A673 (cell line): Measurements from ENCODE around the gene EFCAB9. TPM values are rescaled to one million over a fixed set of nuclear protein-coding genes. Genes with fewer than 3 reads are reported as not detected.

Source experiments
- BruUV-seq: library from RNA; stranded (reverse); fragments of 400-500 nt; replicated peaks from 2 replicates; lab custom pipeline; 2021; lab: Mats Ljungman, UMichigan
- CTCF ChIA-PET: fragments of 300-600 bp; sonication (Branson Sonifier 250); formaldehyde crosslinking; loops from one replicate; lab custom pipeline; 2022; ENCODE audit warnings: antibody characterized with exemption; lab: Charles Lee
- POLR2A ChIA-PET: fragments of 300-600 bp; sonication (Branson Sonifier 250); formaldehyde crosslinking; loops from one replicate; lab custom pipeline; 2022; ENCODE audit warnings: antibody characterized with exemption; ENCODE audit not compliant: low non-redundant PET; lab: Charles Lee
- DNase-seq: peaks from one replicate; pipeline ENCODE4 v3.0.0-alpha.2; 2015; ENCODE audit warnings: low spot score
- H3K27ac ChIP-seq: fragments of 200-600 bp; sonication (generic); 2 replicates; pipeline ENCODE4 v1.5.1; 2016; ENCODE audit warnings: mixed run types, low read depth, mild to moderate bottlenecking, mixed read lengths, antibody characterized with exemption, low read length; ENCODE audit not compliant: poor library complexity, severe bottlenecking
- H3K27me3 ChIP-seq: fragments of 200-600 bp; sonication (generic); replicated peaks from 2 replicates; pipeline ENCODE4 v1.6.1; 2017; ENCODE audit warnings: mixed run types, low read depth, mild to moderate bottlenecking, mixed read lengths, antibody characterized with exemption, low read length; ENCODE audit not compliant: insufficient read depth, poor library complexity
- H3K36me3 ChIP-seq: fragments of 200-600 bp; sonication (generic); 2 replicates; pipeline ENCODE4 v1.6.1; 2016; ENCODE audit warnings: mixed run types, mild to moderate bottlenecking, mixed read lengths, antibody characterized with exemption, low read length; ENCODE audit not compliant: insufficient read depth, poor library complexity, severe bottlenecking
- H3K4me1 ChIP-seq: fragments of 200-600 bp; sonication (generic); 2 replicates; pipeline ENCODE4 v1.6.1; 2017; ENCODE audit warnings: mixed run types, mild to moderate bottlenecking, mixed read lengths, antibody characterized with exemption, low read length; ENCODE audit not compliant: insufficient read depth, poor library complexity, severe bottlenecking
- H3K4me3 ChIP-seq: fragments of 200-600 bp; sonication (generic); 2 replicates; pipeline ENCODE4 v1.5.1; 2016; ENCODE audit warnings: low read depth, mixed run types, mild to moderate bottlenecking, mixed read lengths, low read length; ENCODE audit not compliant: poor library complexity, severe bottlenecking
- H3K9me3 ChIP-seq: fragments of 200-600 bp; sonication (generic); 2 replicates; pipeline ENCODE4 v1.6.1; 2016; ENCODE audit warnings: mixed run types, low read depth, mild to moderate bottlenecking, mixed read lengths, antibody characterized with exemption, low read length; ENCODE audit not compliant: poor library complexity, severe bottlenecking
- EZH2 ChIP-seq: fragments of 200-600 bp; sonication (generic); IDR thresholded peaks from 2 replicates; pipeline ENCODE4 v1.6.1; 2017; ENCODE audit warnings: borderline replicate concordance, low read depth, mild to moderate bottlenecking, mixed read lengths, antibody characterized with exemption, low read length; ENCODE audit not compliant: poor library complexity, severe bottlenecking
- intact Hi-C: fragments of 100-400 bp; cut with micrococcal nuclease; formaldehyde crosslinking; loops from one replicate; pipeline ENCODE4 v1.10.0; 2022; ENCODE audit not compliant: unreplicated experiment
- total RNA-seq: library from RNA; stranded (reverse); gene quantifications from 2 replicates; pipeline ENCODE4 v1.2.3, GENCODE V29; 2021
- TF ChIP-seq, protein P1 (sequence below): fragments of 300-800, 200-600 bp; sonication (generic); conservative IDR thresholded peaks from 2 replicates; pipeline ENCODE4 v1.5.1; 2017; ENCODE audit warnings: low read depth, mild to moderate bottlenecking, antibody characterized with exemption, low read length, moderate library complexity, mixed read lengths

Gene EFCAB9
- total RNA-seq, 1 experiment from 2014 or later, result not detected

DNA sequence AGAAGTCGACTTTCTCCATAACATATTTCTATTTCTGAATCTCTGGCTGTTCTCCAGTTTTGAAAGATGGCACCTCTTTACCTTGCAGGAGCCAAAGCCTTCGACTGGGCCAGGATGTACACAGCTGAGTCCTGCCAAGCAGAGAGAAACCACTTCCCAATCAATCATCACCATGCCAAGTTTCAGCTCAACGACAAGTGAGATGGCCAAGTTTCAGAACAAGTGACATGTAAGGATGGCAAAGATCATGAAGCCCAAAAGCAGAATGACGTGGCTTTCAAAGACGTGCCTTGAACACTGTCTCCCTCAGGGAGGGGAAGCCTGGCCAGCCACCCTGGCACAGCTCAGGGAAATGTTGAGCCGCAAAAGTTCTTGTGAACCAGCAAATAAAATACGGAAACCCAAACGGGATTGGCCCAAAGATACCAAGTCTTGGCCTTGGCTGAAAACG, 23.7 kb upstream of the EFCAB9 start:
- H3K27ac ChIP-seq, result no peak overlapping the region
- DNase-seq, result no peak
- H3K4me3 ChIP-seq, result no peak overlapping the region
- no peaks in the 10 kb centered on the region for H3K36me3 ChIP-seq
- POLR2A ChIA-PET, result no interaction called here
- TF ChIP-seq EZH2, result no peak
- TF ChIP-seq, protein P1, sequence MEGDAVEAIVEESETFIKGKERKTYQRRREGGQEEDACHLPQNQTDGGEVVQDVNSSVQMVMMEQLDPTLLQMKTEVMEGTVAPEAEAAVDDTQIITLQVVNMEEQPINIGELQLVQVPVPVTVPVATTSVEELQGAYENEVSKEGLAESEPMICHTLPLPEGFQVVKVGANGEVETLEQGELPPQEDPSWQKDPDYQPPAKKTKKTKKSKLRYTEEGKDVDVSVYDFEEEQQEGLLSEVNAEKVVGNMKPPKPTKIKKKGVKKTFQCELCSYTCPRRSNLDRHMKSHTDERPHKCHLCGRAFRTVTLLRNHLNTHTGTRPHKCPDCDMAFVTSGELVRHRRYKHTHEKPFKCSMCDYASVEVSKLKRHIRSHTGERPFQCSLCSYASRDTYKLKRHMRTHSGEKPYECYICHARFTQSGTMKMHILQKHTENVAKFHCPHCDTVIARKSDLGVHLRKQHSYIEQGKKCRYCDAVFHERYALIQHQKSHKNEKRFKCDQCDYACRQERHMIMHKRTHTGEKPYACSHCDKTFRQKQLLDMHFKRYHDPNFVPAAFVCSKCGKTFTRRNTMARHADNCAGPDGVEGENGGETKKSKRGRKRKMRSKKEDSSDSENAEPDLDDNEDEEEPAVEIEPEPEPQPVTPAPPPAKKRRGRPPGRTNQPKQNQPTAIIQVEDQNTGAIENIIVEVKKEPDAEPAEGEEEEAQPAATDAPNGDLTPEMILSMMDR, result no peak
- intact Hi-C loops, result no loop called here
- no peaks in the 10 kb centered on the region for H3K4me1 ChIP-seq
- H3K27me3 ChIP-seq, result no peaks in the 10 kb centered on the region
- H3K9me3 ChIP-seq, result no peaks in the 10 kb centered on the region
- CTCF ChIA-PET, result no interaction called here
- no TSS peak for BruUV-seq

DNA sequence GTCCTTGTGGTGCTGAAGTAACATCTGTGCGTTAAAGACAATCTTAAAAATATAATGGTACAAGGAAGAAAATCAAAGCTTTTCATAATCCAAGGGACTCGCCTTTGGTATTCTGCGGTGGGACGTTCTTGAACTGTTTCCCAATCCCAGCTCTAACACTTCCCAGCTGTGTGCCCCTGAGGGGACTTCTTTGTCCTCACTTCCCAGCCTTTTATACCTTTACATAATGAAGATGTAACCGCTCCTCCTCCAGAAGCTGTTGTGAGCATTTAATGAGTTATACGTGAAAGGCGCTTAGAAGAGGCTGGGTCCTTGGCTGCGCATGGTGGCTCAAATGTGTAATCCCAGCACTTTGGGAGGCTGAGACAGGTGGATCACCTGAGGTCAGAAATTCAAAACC, 22.9 kb upstream of the EFCAB9 start:
- POLR2A ChIA-PET, result no interaction called here
- no peaks in the 10 kb centered on the region for H3K9me3 ChIP-seq
- CTCF ChIA-PET, result no interaction called here
- no peak overlapping the region for H3K27ac ChIP-seq
- TF ChIP-seq, protein P1, result no peak
- no peak for TF ChIP-seq EZH2
- intact Hi-C loops, result no loop called here
- no TSS peak for BruUV-seq
- no peaks in the 10 kb centered on the region for H3K27me3 ChIP-seq
- no peaks in the 10 kb centered on the region for H3K36me3 ChIP-seq
- no peaks in the 10 kb centered on the region for H3K4me1 ChIP-seq
- DNase-seq, result no peak
- no peak overlapping the region for H3K4me3 ChIP-seq

DNA sequence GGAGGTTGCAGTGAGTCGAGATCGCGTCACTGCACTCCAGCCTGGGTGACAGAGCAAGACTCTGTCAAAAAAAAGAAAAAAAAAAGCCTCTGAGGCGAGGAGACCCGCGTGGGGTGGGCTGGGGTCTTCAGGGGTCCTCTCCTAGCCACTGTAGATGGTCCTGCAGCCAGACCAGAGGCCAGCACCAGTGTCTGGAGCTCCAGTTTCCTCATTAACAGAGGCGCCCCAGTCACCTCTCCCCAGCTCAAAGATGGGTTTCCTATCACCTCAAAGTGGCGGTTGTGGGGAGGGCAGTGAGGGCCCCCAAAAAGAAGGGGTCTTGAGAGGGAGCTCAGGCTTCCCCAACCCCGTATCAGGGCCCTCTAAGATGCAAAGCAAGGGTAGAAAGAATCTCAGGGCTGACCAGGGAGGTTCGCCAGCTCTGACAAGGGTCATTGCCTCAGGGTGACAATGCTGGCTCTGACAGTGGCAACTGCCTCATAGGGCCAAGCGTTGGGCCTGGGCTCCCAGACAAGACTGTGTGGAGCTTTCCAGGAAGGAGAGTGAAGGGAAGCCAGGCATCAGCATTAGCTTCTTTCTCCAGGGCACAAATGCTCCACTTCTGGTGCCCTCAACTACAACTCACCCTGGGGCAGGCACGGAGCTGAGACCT, 20.9 kb upstream of the EFCAB9 start:
- no peak for TF ChIP-seq EZH2
- ChIA-PET POLR2A (no interaction called here), CTCF (no interaction called here)
- H3K36me3 ChIP-seq, result no peaks in the 10 kb centered on the region
- no peaks in the 10 kb centered on the region for H3K4me1 ChIP-seq
- no peak overlapping the region for H3K4me3 ChIP-seq
- BruUV-seq, result no TSS peak
- intact Hi-C loops, result no loop called here
- no peaks in the 10 kb centered on the region for H3K9me3 ChIP-seq
- no peak for DNase-seq
- H3K27me3 ChIP-seq, result no peaks in the 10 kb centered on the region
- H3K27ac ChIP-seq, result no peak overlapping the region
